T-helper 9 cell (primary cell): ENCODE measurements around the gene CSNK2B.
"Not testable (repeated sequence)": the region's sequence is repeated elsewhere in the genome, so short reads cannot be mapped to it uniquely, and the experiment has no call there.

Experiments used
- DNase-seq: peaks from one replicate; pipeline ENCODE4 v3.0.0-alpha.2; 2020

Gene CSNK2B

GRCh38 chr6:31691078-31691463 is 25.2 kb downstream of the CSNK2B start:
- no peak for DNase-seq

- DNase-seq: no peak
These were observed 25.8 kb downstream of the CSNK2B start for GRCh38 chr6:31691564-31692108.

- no peak for DNase-seq
These were observed 26.5 kb downstream of the CSNK2B start for GRCh38 chr6:31692353-31692752.

GRCh38 chr6:31692886-31693285 is 27.0 kb downstream of the CSNK2B start:
- DNase-seq: no peak

- no peak for DNase-seq
These were observed 27.7 kb downstream of the CSNK2B start for GRCh38 chr6:31693535-31693934.

GRCh38 chr6:31697555-31697954 is 31.7 kb downstream of the CSNK2B start:
- DNase-seq: no peak

- no peak for DNase-seq
These were observed 35.0 kb downstream of the CSNK2B start for GRCh38 chr6:31700740-31701401.

- no peak for DNase-seq
These were observed 36.0 kb downstream of the CSNK2B start for GRCh38 chr6:31701666-31702404.

- no peak for DNase-seq
These were observed 36.5 kb downstream of the CSNK2B start for GRCh38 chr6:31702405-31702818.

- peak; percentile 94 for DNase-seq
These were observed 37.2 kb downstream of the CSNK2B start, which contains the start of gene ABHD16A for GRCh38 chr6:31702819-31703716. TSS of gene ABHD16A (minus strand) at chr6:31703324. CDS start at chr6:31703281, 43 bp downstream.

- DNase-seq: no peak
These were observed 40.1 kb downstream of the CSNK2B start for GRCh38 chr6:31705931-31706330.

- no peak for DNase-seq
These were observed 40.7 kb downstream of the CSNK2B start, which contains the start of gene LY6G6F for GRCh38 chr6:31706599-31706998. TSS of gene LY6G6F (plus strand) at chr6:31706866. CDS start at chr6:31706907, 41 bp downstream.

GRCh38 chr6:31707701-31708100 is 41.8 kb downstream of the CSNK2B start:
- DNase-seq: no peak

GRCh38 chr6:31708224-31708623 is 42.3 kb downstream of the CSNK2B start:
- no peak for DNase-seq

- DNase-seq: not testable (repeated sequence)
These were observed 43.3 kb downstream of the CSNK2B start for GRCh38 chr6:31709157-31709556.

- no peak for DNase-seq
These were observed 44.8 kb downstream of the CSNK2B start for GRCh38 chr6:31710523-31711219.

- no peak for DNase-seq
These were observed 45.4 kb downstream of the CSNK2B start for GRCh38 chr6:31711233-31711632.

GRCh38 chr6:31712296-31712695 is 46.4 kb downstream of the CSNK2B start:
- DNase-seq: no peak

- no peak for DNase-seq
These were observed 47.6 kb downstream of the CSNK2B start for GRCh38 chr6:31713465-31713864.

- no peak for DNase-seq
These were observed 48.3 kb downstream of the CSNK2B start for GRCh38 chr6:31713991-31714684.
